HG03354 (cell line): ENCODE results near the gene FBLN7.
"Not testable (repeated sequence)": the region's sequence is repeated elsewhere in the genome, so short reads cannot be mapped to it uniquely, and the experiment has no call there.

Experiments used
- ATAC-seq: cut with Tn5 transposase; IDR thresholded peaks from one replicate; pipeline ENCODE4 v1.9.1; 2021; ENCODE audit warnings: mild to moderate bottlenecking; ENCODE audit not compliant: unreplicated experiment, poor library complexity, severe bottlenecking

Gene FBLN7

DNA sequence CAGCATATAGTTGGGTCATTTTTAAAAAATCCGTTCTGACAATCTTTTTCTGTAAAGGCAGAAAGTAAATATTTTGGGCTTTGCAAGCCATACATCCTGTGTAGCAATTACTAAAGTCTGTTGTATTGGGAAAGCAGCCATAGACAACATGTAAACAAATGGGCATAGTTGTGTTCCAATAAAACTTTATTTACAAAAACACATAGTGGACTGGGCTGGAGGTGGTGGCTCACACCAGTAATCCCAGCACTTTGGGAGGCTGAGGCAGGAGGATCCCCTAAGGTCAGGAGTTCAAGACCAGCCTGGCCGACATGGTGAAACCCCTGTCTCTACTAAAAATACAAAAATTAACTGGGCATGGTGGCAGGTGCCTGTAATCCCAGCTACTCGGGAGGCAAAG lies 69.7 kb downstream of the FBLN7 start:
- not testable (repeated sequence) for ATAC-seq

GRCh38 chr2:112216167-112216566 lies 78.0 kb downstream of the FBLN7 start:
- no peak for ATAC-seq

GRCh38 chr2:112217854-112218253 lies 79.7 kb downstream of the FBLN7 start:
- no peak for ATAC-seq

GRCh38 chr2:112220186-112220585 lies 82.0 kb downstream of the FBLN7 start:
- ATAC-seq = no peak

DNA sequence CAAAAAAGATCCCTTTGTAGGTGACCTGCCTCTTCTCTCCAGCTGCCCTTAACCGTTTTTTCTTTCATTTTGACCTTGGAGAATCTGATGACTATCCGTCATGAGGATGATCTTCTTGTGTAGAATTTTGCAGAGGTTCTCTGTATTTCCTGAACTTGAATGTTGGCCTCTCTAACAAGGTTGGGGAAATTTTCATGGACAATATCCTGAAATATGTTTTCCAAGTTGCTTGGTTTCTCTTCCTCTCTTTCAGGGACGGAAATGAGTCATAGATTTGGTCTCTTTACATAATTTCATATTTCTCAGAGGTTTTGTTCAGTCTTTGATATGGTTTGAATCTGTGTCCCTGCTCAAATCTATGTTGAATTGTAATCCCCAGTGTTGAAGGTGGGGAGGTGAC lies 82.6 kb downstream of the FBLN7 start:
- no peak for ATAC-seq

GRCh38 chr2:112229348-112229747 lies 91.2 kb downstream of the FBLN7 start:
- no peak for ATAC-seq

GRCh38 chr2:112230371-112230770 lies 92.2 kb downstream of the FBLN7 start:
- ATAC-seq = no peak
